WTC11 (cell line): ENCODE data around the gene CMC1. TPM values are rescaled to one million over a fixed set of nuclear protein-coding genes. Genes with fewer than 3 reads are reported as not detected.

Source experiments
- ATAC-seq: fragments of 200-7000 bp; cut with Tn5 transposase; 2 replicates; pipeline ENCODE4 v1.10.0; 2021; ENCODE audit warnings: mild to moderate bottlenecking, moderate library complexity
- CTCF ChIA-PET: fragments of 300-600 bp; sonication (Branson Sonifier 250); formaldehyde crosslinking; loops from one replicate; lab custom pipeline; 2021; ENCODE audit warnings: antibody characterized with exemption; lab: Charles Lee
- POLR2A ChIA-PET: fragments of 350-600 bp; sonication (Branson Sonifier 250); formaldehyde crosslinking; loops from one replicate; lab custom pipeline; 2021; ENCODE audit warnings: antibody characterized with exemption; lab: Charles Lee
- DNase-seq: peaks from one replicate; pipeline ENCODE4 v3.0.0; 2021; ENCODE audit warnings: low spot score
- H3K27ac Mint-ChIP-seq: 2 replicates; pipeline ENCODE4 v1.8.0; 2021; ENCODE audit warnings: mixed read lengths
- H3K27me3 Mint-ChIP-seq: 2 replicates; pipeline ENCODE4 v1.8.0; 2021; ENCODE audit warnings: low read depth, mild to moderate bottlenecking, moderate library complexity, mixed read lengths
- H3K36me3 Mint-ChIP-seq: 2 replicates; pipeline ENCODE4 v1.8.0; 2021; ENCODE audit warnings: mixed read lengths
- H3K4me1 Mint-ChIP-seq: 2 replicates; pipeline ENCODE4 v1.8.0; 2022; ENCODE audit warnings: mixed read lengths
- H3K4me3 Mint-ChIP-seq: 2 replicates; pipeline ENCODE4 v1.8.0; 2021; ENCODE audit warnings: mild to moderate bottlenecking, moderate library complexity, mixed read lengths
- H3K9me3 Mint-ChIP-seq: 2 replicates; pipeline ENCODE4 v1.8.0; 2021; ENCODE audit warnings: mixed read lengths
- ATF1 ChIP-seq: sonication (generic); formaldehyde crosslinking; IDR thresholded peaks from 2 replicates; pipeline ENCODE4 v1.8.1; 2023; ENCODE audit warnings: mild to moderate bottlenecking, moderate library complexity, missing genetic modification reagents
- ELF4 ChIP-seq: sonication (generic); formaldehyde crosslinking; IDR thresholded peaks from 2 replicates; pipeline ENCODE4 v1.8.1; 2022; ENCODE audit warnings: low read depth, mild to moderate bottlenecking, moderate library complexity, missing genetic modification reagents
- EMX1 ChIP-seq: fragments of 250-450 bp; sonication (Bioruptor Pico); IDR thresholded peaks from 2 replicates; pipeline ENCODE4 v1.8.0; 2021; ENCODE audit warnings: mild to moderate bottlenecking
- JAZF1 ChIP-seq: fragments of 250-450 bp; sonication (Bioruptor Pico); IDR thresholded peaks from 2 replicates; pipeline ENCODE4 v1.9.0; 2021; ENCODE audit warnings: moderate library complexity, mild to moderate bottlenecking, inconsistent platforms
- NR1H2 ChIP-seq: sonication (generic); formaldehyde crosslinking; IDR thresholded peaks from 2 replicates; pipeline ENCODE4 v1.9.0; 2021; ENCODE audit warnings: mild to moderate bottlenecking, moderate library complexity, missing genetic modification reagents
- RELA ChIP-seq: sonication (generic); formaldehyde crosslinking; IDR thresholded peaks from 2 replicates; pipeline ENCODE4 v1.8.1; 2022; ENCODE audit warnings: missing genetic modification reagents, mild to moderate bottlenecking, borderline replicate concordance
- RORB ChIP-seq: fragments of 250-450 bp; sonication (Bioruptor Pico); IDR thresholded peaks from 2 replicates; pipeline ENCODE4 v1.9.0; 2021; ENCODE audit warnings: mild to moderate bottlenecking
- SMAD3 ChIP-seq: sonication (generic); formaldehyde crosslinking; IDR thresholded peaks from 2 replicates; pipeline ENCODE4 v1.8.0; 2022; ENCODE audit warnings: missing genetic modification reagents, mild to moderate bottlenecking, borderline replicate concordance
- SMAD4 ChIP-seq: sonication (generic); formaldehyde crosslinking; IDR thresholded peaks from 2 replicates; pipeline ENCODE4 v1.8.0; 2022; ENCODE audit warnings: mild to moderate bottlenecking, missing genetic modification reagents
- TEAD1 ChIP-seq: sonication (generic); formaldehyde crosslinking; IDR thresholded peaks from 2 replicates; pipeline ENCODE4 v1.8.0; 2022; ENCODE audit warnings: mild to moderate bottlenecking, missing genetic modification reagents
- TEAD4 ChIP-seq: sonication (generic); formaldehyde crosslinking; IDR thresholded peaks from 2 replicates; pipeline ENCODE4 v1.8.0; 2022; ENCODE audit warnings: mild to moderate bottlenecking, missing genetic modification reagents
- ZNF219 ChIP-seq: sonication (generic); formaldehyde crosslinking; IDR thresholded peaks from 2 replicates; pipeline ENCODE4 v1.8.0; 2023; ENCODE audit warnings: missing genetic modification reagents, mild to moderate bottlenecking, borderline replicate concordance
- ZNF317 ChIP-seq: sonication (generic); formaldehyde crosslinking; IDR thresholded peaks from 2 replicates; pipeline ENCODE4 v1.8.1; 2023; ENCODE audit warnings: low read depth, mild to moderate bottlenecking, moderate library complexity, missing genetic modification reagents, borderline replicate concordance
- ZNF396 ChIP-seq: fragments of 250-450 bp; sonication (Bioruptor Pico); IDR thresholded peaks from 2 replicates; pipeline ENCODE4 v1.8.0; 2021; ENCODE audit warnings: mild to moderate bottlenecking, moderate library complexity, borderline replicate concordance
- ZNF416 ChIP-seq: fragments of 250-450 bp; sonication (Bioruptor Pico); IDR thresholded peaks from 2 replicates; pipeline ENCODE4 v1.9.0; 2021; ENCODE audit warnings: mild to moderate bottlenecking, inconsistent platforms
- total RNA-seq: library from RNA; stranded (reverse); gene quantifications from 3 replicates; pipeline ENCODE4 v1.2.3, GENCODE V29; 2021
- TF ChIP-seq, protein P1 (sequence below): sonication (generic); formaldehyde crosslinking; IDR thresholded peaks from 2 replicates; pipeline ENCODE4 v1.8.0; 2022; ENCODE audit warnings: missing genetic modification reagents
- TF ChIP-seq, protein P2 (sequence below): sonication (generic); formaldehyde crosslinking; IDR thresholded peaks from 2 replicates; pipeline ENCODE4 v1.8.1; 2023; ENCODE audit warnings: mild to moderate bottlenecking, missing genetic modification reagents
- TF ChIP-seq, protein P3 (sequence below): sonication (generic); formaldehyde crosslinking; IDR thresholded peaks from 2 replicates; pipeline ENCODE4 v1.8.1; 2023; ENCODE audit warnings: mild to moderate bottlenecking, moderate library complexity, missing genetic modification reagents
- TF ChIP-seq, protein P4 (sequence below): sonication (generic); formaldehyde crosslinking; IDR thresholded peaks from 2 replicates; pipeline ENCODE4 v1.8.1; 2022; ENCODE audit warnings: mild to moderate bottlenecking, missing genetic modification reagents, moderate library complexity, borderline replicate concordance
- TF ChIP-seq, protein P5 (sequence below): sonication (generic); formaldehyde crosslinking; IDR thresholded peaks from 2 replicates; pipeline ENCODE4 v1.8.0; 2023; ENCODE audit warnings: mild to moderate bottlenecking, missing genetic modification reagents

Gene CMC1
- total RNA-seq, 1 experiment from 2014 or later: 25.3 TPM

DNA sequence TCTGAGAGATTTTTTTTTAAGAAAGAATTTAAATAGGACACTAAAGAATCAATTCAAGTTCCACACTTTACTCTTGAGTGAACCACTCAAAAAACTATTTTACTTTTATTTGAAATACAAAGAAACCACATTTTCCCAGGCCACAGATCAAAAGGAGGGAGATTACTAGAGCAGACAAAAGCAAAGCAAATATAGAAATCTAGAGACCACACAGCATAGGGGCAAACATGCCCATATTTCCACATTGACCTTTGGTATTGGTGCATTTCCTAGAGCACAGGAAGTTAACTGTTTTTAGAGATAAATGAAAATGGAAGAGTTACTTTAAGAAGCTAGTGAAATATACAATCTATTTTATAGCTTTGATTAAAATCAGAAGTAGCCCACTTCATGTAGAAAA lies 79.6 kb downstream of the CMC1 start:
- CTCF ChIA-PET: interaction anchor here (1.2 to 1.9 kb wide), 2 partner anchors 407 to 609 kb away, joined by 4 to 5 read pairs; no protein-coding TSS in a partner anchor

DNA sequence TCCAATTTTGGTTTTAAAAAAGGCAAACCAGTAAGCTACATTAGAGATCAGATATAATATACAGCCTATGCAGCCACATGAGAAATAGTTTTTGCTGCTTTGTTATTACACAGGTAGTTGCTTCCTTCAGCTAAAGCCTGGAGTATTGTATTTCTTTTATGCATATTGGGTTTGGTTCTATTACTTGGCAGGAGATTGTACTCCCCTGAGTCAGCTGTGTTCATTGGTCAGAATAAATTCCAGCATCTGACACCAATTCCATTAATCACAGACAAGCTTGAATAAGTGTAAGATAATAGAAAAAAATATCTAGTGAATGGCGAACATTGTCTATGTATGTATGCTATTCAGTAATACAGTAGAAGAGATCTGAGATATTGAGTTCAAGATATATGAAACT lies 81.0 kb downstream of the CMC1 start:
- DNase-seq (no peak), ATAC-seq (no peak)
- CTCF ChIA-PET: interaction anchor here (1.2 to 1.9 kb wide), 2 partner anchors 13 to 408 kb away, joined by 3 to 4 read pairs; no protein-coding TSS in a partner anchor
- no peaks in the 10 kb centered on the region for H3K9me3 Mint-ChIP-seq
- H3K36me3 Mint-ChIP-seq: peaks cover 8% of the 10 kb centered on the region; the same call in 1 of the 2 replicates
- POLR2A ChIA-PET: no interaction called here
- H3K4me1 Mint-ChIP-seq: peaks cover 9% of the 10 kb centered on the region
- H3K27ac Mint-ChIP-seq: no peak overlapping the region
- no peaks in the 10 kb centered on the region for H3K27me3 Mint-ChIP-seq
- no peak overlapping the region for H3K4me3 Mint-ChIP-seq
- TF ChIP-seq ATF1 (CRISPR knock-in tag) (no peak), JAZF1 (no peak), EMX1 (CRISPR knock-in tag) (no peak), ELF4 (CRISPR knock-in tag) (no peak), SMAD4 (CRISPR knock-in tag) (no peak), RELA (CRISPR knock-in tag) (no peak), ZNF396 (CRISPR knock-in tag) (no peak)
- TF ChIP-seq, protein P1, sequence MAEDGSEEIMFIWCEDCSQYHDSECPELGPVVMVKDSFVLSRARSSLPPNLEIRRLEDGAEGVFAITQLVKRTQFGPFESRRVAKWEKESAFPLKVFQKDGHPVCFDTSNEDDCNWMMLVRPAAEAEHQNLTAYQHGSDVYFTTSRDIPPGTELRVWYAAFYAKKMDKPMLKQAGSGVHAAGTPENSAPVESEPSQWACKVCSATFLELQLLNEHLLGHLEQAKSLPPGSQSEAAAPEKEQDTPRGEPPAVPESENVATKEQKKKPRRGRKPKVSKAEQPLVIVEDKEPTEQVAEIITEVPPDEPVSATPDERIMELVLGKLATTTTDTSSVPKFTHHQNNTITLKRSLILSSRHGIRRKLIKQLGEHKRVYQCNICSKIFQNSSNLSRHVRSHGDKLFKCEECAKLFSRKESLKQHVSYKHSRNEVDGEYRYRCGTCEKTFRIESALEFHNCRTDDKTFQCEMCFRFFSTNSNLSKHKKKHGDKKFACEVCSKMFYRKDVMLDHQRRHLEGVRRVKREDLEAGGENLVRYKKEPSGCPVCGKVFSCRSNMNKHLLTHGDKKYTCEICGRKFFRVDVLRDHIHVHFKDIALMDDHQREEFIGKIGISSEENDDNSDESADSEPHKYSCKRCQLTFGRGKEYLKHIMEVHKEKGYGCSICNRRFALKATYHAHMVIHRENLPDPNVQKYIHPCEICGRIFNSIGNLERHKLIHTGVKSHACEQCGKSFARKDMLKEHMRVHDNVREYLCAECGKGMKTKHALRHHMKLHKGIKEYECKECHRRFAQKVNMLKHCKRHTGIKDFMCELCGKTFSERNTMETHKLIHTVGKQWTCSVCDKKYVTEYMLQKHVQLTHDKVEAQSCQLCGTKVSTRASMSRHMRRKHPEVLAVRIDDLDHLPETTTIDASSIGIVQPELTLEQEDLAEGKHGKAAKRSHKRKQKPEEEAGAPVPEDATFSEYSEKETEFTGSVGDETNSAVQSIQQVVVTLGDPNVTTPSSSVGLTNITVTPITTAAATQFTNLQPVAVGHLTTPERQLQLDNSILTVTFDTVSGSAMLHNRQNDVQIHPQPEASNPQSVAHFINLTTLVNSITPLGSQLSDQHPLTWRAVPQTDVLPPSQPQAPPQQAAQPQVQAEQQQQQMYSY (CRISPR knock-in tag): no peak
- TF ChIP-seq, protein P2, sequence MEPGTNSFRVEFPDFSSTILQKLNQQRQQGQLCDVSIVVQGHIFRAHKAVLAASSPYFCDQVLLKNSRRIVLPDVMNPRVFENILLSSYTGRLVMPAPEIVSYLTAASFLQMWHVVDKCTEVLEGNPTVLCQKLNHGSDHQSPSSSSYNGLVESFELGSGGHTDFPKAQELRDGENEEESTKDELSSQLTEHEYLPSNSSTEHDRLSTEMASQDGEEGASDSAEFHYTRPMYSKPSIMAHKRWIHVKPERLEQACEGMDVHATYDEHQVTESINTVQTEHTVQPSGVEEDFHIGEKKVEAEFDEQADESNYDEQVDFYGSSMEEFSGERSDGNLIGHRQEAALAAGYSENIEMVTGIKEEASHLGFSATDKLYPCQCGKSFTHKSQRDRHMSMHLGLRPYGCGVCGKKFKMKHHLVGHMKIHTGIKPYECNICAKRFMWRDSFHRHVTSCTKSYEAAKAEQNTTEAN (CRISPR knock-in tag): no peak

More for the DNA sequence above, 79.6 kb downstream of the CMC1 start:
- DNase-seq (no peak), ATAC-seq (no peak)
- POLR2A ChIA-PET: no interaction called here
- Mint-ChIP-seq H3K9me3 (no peaks in the 10 kb centered on the region), H3K4me3 (no peak overlapping the region), H3K36me3 (peaks cover 8% of the 10 kb centered on the region; the same call in 1 of the 2 replicates), H3K4me1 (peaks cover 9% of the 10 kb centered on the region), H3K27me3 (no peaks in the 10 kb centered on the region)
- no peak for TF ChIP-seq SMAD3 (CRISPR knock-in tag)
- no peak for TF ChIP-seq NR1H2 (CRISPR knock-in tag)
- no peak for TF ChIP-seq ZNF219
- TF ChIP-seq RORB (CRISPR knock-in tag): no peak
- TF ChIP-seq, protein P3, sequence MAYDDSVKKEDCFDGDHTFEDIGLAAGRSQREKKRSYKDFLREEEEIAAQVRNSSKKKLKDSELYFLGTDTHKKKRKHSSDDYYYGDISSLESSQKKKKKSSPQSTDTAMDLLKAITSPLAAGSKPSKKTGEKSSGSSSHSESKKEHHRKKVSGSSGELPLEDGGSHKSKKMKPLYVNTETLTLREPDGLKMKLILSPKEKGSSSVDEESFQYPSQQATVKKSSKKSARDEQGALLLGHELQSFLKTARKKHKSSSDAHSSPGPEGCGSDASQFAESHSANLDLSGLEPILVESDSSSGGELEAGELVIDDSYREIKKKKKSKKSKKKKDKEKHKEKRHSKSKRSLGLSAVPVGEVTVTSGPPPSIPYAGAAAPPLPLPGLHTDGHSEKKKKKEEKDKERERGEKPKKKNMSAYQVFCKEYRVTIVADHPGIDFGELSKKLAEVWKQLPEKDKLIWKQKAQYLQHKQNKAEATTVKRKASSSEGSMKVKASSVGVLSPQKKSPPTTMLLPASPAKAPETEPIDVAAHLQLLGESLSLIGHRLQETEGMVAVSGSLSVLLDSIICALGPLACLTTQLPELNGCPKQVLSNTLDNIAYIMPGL (CRISPR knock-in tag): no peak
- TF ChIP-seq, protein P1 (CRISPR knock-in tag): no peak
- TF ChIP-seq, protein P4, sequence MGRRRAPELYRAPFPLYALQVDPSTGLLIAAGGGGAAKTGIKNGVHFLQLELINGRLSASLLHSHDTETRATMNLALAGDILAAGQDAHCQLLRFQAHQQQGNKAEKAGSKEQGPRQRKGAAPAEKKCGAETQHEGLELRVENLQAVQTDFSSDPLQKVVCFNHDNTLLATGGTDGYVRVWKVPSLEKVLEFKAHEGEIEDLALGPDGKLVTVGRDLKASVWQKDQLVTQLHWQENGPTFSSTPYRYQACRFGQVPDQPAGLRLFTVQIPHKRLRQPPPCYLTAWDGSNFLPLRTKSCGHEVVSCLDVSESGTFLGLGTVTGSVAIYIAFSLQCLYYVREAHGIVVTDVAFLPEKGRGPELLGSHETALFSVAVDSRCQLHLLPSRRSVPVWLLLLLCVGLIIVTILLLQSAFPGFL: no peak
- no peak for TF ChIP-seq TEAD4 (CRISPR knock-in tag)
- TF ChIP-seq ZNF317 (CRISPR knock-in tag): no peak
- TF ChIP-seq TEAD1: no peak
- TF ChIP-seq, protein P5, sequence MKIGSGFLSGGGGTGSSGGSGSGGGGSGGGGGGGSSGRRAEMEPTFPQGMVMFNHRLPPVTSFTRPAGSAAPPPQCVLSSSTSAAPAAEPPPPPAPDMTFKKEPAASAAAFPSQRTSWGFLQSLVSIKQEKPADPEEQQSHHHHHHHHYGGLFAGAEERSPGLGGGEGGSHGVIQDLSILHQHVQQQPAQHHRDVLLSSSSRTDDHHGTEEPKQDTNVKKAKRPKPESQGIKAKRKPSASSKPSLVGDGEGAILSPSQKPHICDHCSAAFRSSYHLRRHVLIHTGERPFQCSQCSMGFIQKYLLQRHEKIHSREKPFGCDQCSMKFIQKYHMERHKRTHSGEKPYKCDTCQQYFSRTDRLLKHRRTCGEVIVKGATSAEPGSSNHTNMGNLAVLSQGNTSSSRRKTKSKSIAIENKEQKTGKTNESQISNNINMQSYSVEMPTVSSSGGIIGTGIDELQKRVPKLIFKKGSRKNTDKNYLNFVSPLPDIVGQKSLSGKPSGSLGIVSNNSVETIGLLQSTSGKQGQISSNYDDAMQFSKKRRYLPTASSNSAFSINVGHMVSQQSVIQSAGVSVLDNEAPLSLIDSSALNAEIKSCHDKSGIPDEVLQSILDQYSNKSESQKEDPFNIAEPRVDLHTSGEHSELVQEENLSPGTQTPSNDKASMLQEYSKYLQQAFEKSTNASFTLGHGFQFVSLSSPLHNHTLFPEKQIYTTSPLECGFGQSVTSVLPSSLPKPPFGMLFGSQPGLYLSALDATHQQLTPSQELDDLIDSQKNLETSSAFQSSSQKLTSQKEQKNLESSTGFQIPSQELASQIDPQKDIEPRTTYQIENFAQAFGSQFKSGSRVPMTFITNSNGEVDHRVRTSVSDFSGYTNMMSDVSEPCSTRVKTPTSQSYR: no peak
- TF ChIP-seq ZNF416 (CRISPR knock-in tag): no peak
- TF ChIP-seq, all 79 proteins: peak for 0
- H3K27ac Mint-ChIP-seq: no peak overlapping the region
